ENCODE data around the gene CALR3. TPM values are rescaled to one million over a fixed set of nuclear protein-coding genes. Genes with fewer than 3 reads are reported as not detected.
"Not testable (repeated sequence)": the region's sequence is repeated elsewhere in the genome, so short reads cannot be mapped to it uniquely, and the experiment has no call there.

CALR3 gene
- total RNA-seq, 1 donor from 2014 or later, result 2.0 TPM

- Histone ChIP-seq H2AFZ (replicated peaks) (no peak overlapping the region), H3F3A (ENCODE audit: low read depth) (no peaks in the 10 kb centered on the region), H3K79me2 (ENCODE audit: low read depth) (no peaks in the 10 kb centered on the region), H3K27me3 (no peaks in the 10 kb centered on the region), H4K20me1 (ENCODE audit: low read depth) (no peaks in the 10 kb centered on the region), H3K9ac (no peak overlapping the region), H3K36me3 (no peaks in the 10 kb centered on the region), H3K27ac (no peak overlapping the region), H3K9me3 (ENCODE audit: low read depth) (no peaks in the 10 kb centered on the region), H3K4me1 (no peaks in the 10 kb centered on the region), H3K4me2 (no peak overlapping the region), H3K4me3 (no peak overlapping the region)
- Mint-ChIP-seq H3K4me1 (no peaks in the 10 kb centered on the region), H3K4me3 (no peak overlapping the region), H3K27me3 (ENCODE audit: insufficient read depth, low read depth) (no peaks in the 10 kb centered on the region), H3K9me3 (no peaks in the 10 kb centered on the region), H3K36me3 (peaks cover 10% of the 10 kb centered on the region), H3K27ac (no peak overlapping the region)
- TF ChIP-seq CTCF (IDR thresholded peaks at IDR 0.05) (no peak), EZH2phosphoT487 (IDR thresholded peaks at IDR 0.05) (no peak), EZH2 (IDR thresholded peaks at IDR 0.05) (no peak)
- no peak for DNase-seq (ENCODE audit: low spot score)
Observed at GRCh38 chr19:16504271-16504670, 8.3 kb upstream of the CALR3 start.

- no peaks in the 10 kb centered on the region for H3K9me3 Mint-ChIP-seq
- Histone ChIP-seq H3K4me1 (peaks cover 5% of the 10 kb centered on the region), H3K4me3 (no peak overlapping the region), H3K27me3 (no peaks in the 10 kb centered on the region), H3K27ac (no peak overlapping the region), H3K36me3 (no peaks in the 10 kb centered on the region), H3K9me3 (ENCODE audit: low read depth) (no peaks in the 10 kb centered on the region), H3K4me2 (no peak overlapping the region), H2AFZ (replicated peaks) (no peak overlapping the region), H3F3A (ENCODE audit: low read depth) (no peaks in the 10 kb centered on the region), H3K9ac (no peak overlapping the region), H4K20me1 (ENCODE audit: low read depth) (no peaks in the 10 kb centered on the region), H3K79me2 (ENCODE audit: low read depth) (peaks cover 23% of the 10 kb centered on the region)
- H3K27me3 Mint-ChIP-seq (ENCODE audit: insufficient read depth, low read depth), result peaks cover 2% of the 10 kb centered on the region
- no peak for DNase-seq (ENCODE audit: low spot score)
- TF ChIP-seq EZH2 (IDR thresholded peaks at IDR 0.05), result no peak
- peak overlapping the region; percentile 92 for H3K4me3 Mint-ChIP-seq
- peaks cover 7% of the 10 kb centered on the region for H3K36me3 Mint-ChIP-seq
- peak overlapping the region; percentile 49 for H3K27ac Mint-ChIP-seq
- peaks cover 20% of the 10 kb centered on the region for H3K4me1 Mint-ChIP-seq
Observed at GRCh38 chr19:16497837-16498236, 1.9 kb upstream of the CALR3 start.

GRCh38 chr19:16497042-16497441 lies 1.1 kb upstream of the CALR3 start:
- Histone ChIP-seq H4K20me1 (ENCODE audit: low read depth) (no peaks in the 10 kb centered on the region), H3K79me2 (ENCODE audit: low read depth) (peaks cover 23% of the 10 kb centered on the region), H3K27me3 (no peaks in the 10 kb centered on the region), H3F3A (ENCODE audit: low read depth) (no peaks in the 10 kb centered on the region), H3K4me3 (peak overlapping the region; percentile 74), H3K9me3 (ENCODE audit: low read depth) (no peaks in the 10 kb centered on the region), H3K36me3 (no peaks in the 10 kb centered on the region), H3K4me1 (peaks cover 5% of the 10 kb centered on the region), H3K9ac (peak overlapping the region; percentile 52), H2AFZ (replicated peaks) (no peak overlapping the region), H3K4me2 (peak overlapping the region; percentile 92), H3K27ac (no peak overlapping the region)
- no peak overlapping the region for H3K27ac Mint-ChIP-seq
- peaks cover 2% of the 10 kb centered on the region for H3K27me3 Mint-ChIP-seq (ENCODE audit: insufficient read depth, low read depth)
- no peak for DNase-seq (ENCODE audit: low spot score)
- no peak for TF ChIP-seq CTCF (IDR thresholded peaks at IDR 0.05)
- TF ChIP-seq EZH2phosphoT487 (IDR thresholded peaks at IDR 0.05), result no peak
- no peak for TF ChIP-seq EZH2 (IDR thresholded peaks at IDR 0.05)
- H3K36me3 Mint-ChIP-seq, result peaks cover 4% of the 10 kb centered on the region
- H3K4me3 Mint-ChIP-seq, result peak overlapping the region; percentile 92
- peaks cover 20% of the 10 kb centered on the region for H3K4me1 Mint-ChIP-seq
- no peaks in the 10 kb centered on the region for H3K9me3 Mint-ChIP-seq

- peak overlapping the region; percentile 74 for H3K4me3 ChIP-seq
- peak overlapping the region; percentile 95 for H3K27ac Mint-ChIP-seq
- no peak for TF ChIP-seq EZH2phosphoT487 (IDR thresholded peaks at IDR 0.05)
- TF ChIP-seq CTCF (IDR thresholded peaks at IDR 0.05), result no peak
- TF ChIP-seq EZH2 (IDR thresholded peaks at IDR 0.05), result no peak
- peak overlapping the region; percentile 92 for H3K4me2 ChIP-seq
- H3K27me3 Mint-ChIP-seq (ENCODE audit: insufficient read depth, low read depth), result peaks cover 2% of the 10 kb centered on the region
- no peak for DNase-seq (ENCODE audit: low spot score)
- peaks cover 23% of the 10 kb centered on the region for H3K79me2 ChIP-seq (ENCODE audit: low read depth)
- H3K27me3 ChIP-seq, result no peaks in the 10 kb centered on the region
- H3K36me3 Mint-ChIP-seq, result peaks cover 4% of the 10 kb centered on the region
- peaks cover 5% of the 10 kb centered on the region for H3K4me1 ChIP-seq
- peak overlapping the region; percentile 91 for H2AFZ ChIP-seq (replicated peaks)
- no peak overlapping the region for H3K27ac ChIP-seq
- H3K9me3 ChIP-seq (ENCODE audit: low read depth), result no peaks in the 10 kb centered on the region
- H4K20me1 ChIP-seq (ENCODE audit: low read depth), result no peaks in the 10 kb centered on the region
- peaks cover 20% of the 10 kb centered on the region for H3K4me1 Mint-ChIP-seq
- H3K36me3 ChIP-seq, result no peaks in the 10 kb centered on the region
- no peaks in the 10 kb centered on the region for H3K9me3 Mint-ChIP-seq
- no peaks in the 10 kb centered on the region for H3F3A ChIP-seq (ENCODE audit: low read depth)
- peak overlapping the region; percentile 92 for H3K4me3 Mint-ChIP-seq
- peak overlapping the region; percentile 52 for H3K9ac ChIP-seq
Observed at GRCh38 chr19:16496613-16496983, 631 bp upstream of the CALR3 start.

GRCh38 chr19:16486476-16486875 lies 9.5 kb downstream of the CALR3 start:
- not testable (repeated sequence) for H3K9me3 Mint-ChIP-seq; H3K36me3 Mint-ChIP-seq; H3K27ac Mint-ChIP-seq; H3K4me1 ChIP-seq; H3K27ac ChIP-seq; H3K79me2 ChIP-seq (ENCODE audit: low read depth); H3K4me3 ChIP-seq; H3K4me3 Mint-ChIP-seq; DNase-seq (ENCODE audit: low spot score); H3K27me3 ChIP-seq; H3K9ac ChIP-seq; H3K36me3 ChIP-seq; H3K9me3 ChIP-seq (ENCODE audit: low read depth); H3K27me3 Mint-ChIP-seq (ENCODE audit: insufficient read depth, low read depth); H3K4me1 Mint-ChIP-seq; H3K4me2 ChIP-seq; H4K20me1 ChIP-seq (ENCODE audit: low read depth); H3F3A ChIP-seq (ENCODE audit: low read depth); H2AFZ ChIP-seq (replicated peaks)
